HEK293 (cell line): ENCODE results near the gene AKT2.

ENCODE experiments used
- CTCF ChIA-PET: fragments of 350-600 bp; formaldehyde crosslinking; extraction: SDS; loops from one replicate; lab custom pipeline; 2021; ENCODE audit warnings: antibody characterized with exemption; lab: Yijun Ruan, JAX
- POLR2A ChIA-PET: fragments of 300-600 bp; formaldehyde crosslinking; extraction: SDS; loops from one replicate; lab custom pipeline; 2020; ENCODE audit warnings: antibody characterized with exemption, inconsistent platforms; lab: Yijun Ruan, JAX
- H3K27ac ChIP-seq: fragments of 200-500 bp; sonication (Bioruptor generic); 2 replicates; pipeline ENCODE4 v1.5.1; 2014; ENCODE audit warnings: low read depth, low read length, control low read depth, inconsistent platforms; ENCODE audit errors: extremely low read depth
- H3K36me3 ChIP-seq, 2 experiments: fragments of 200-500 bp in 1 of 2; sonication (Bioruptor generic) in 1 of 2; 1 replicate in 1 of 2; 2 replicates in 1 of 2; pipeline ENCODE4 v1.5.1; 2014 to 2017; ENCODE audit warnings: inconsistent platforms in 2 of 2, low read length in 2 of 2; ENCODE audit not compliant: control insufficient read depth in 2 of 2, insufficient read depth in 1 of 2
- H3K4me1 ChIP-seq: fragments of 200-500 bp; sonication (Bioruptor generic); 2 replicates; pipeline ENCODE4 v1.5.1; 2014; ENCODE audit warnings: mild to moderate bottlenecking, low read length, inconsistent platforms; ENCODE audit not compliant: control insufficient read depth, insufficient read depth
- H3K4me3 ChIP-seq: 2 replicates; pipeline ENCODE4 v1.5.1; 2011; ENCODE audit warnings: low read depth, mild to moderate bottlenecking, control low read depth, low read length, moderate library complexity
- H3K9me3 ChIP-seq: fragments of 200-500 bp; sonication (Bioruptor generic); 2 replicates; pipeline ENCODE4 v1.5.1; 2014; ENCODE audit warnings: low read depth, low read length, inconsistent platforms; ENCODE audit not compliant: control insufficient read depth, insufficient read depth
- HOXA7 ChIP-seq: sonication (generic); formaldehyde crosslinking; IDR thresholded peaks from 2 replicates; pipeline ENCODE4 v1.8.1; 2022; ENCODE audit warnings: missing genetic modification reagents, borderline replicate concordance
- KLF17 ChIP-seq: fragments of 450-650 bp; formaldehyde crosslinking; IDR thresholded peaks from 2 replicates; pipeline ENCODE4 v1.5.1; 2016; ENCODE audit warnings: missing biosample characterization, missing genetic modification characterization
- PATZ1 ChIP-seq: fragments of 450-650 bp; formaldehyde crosslinking; IDR thresholded peaks from 2 replicates; pipeline ENCODE4 v1.5.1; 2016; ENCODE audit warnings: missing biosample characterization, missing genetic modification characterization
- PRDM6 ChIP-seq: fragments of 450-650 bp; formaldehyde crosslinking; IDR thresholded peaks from 2 replicates; pipeline ENCODE4 v1.5.1; 2017; ENCODE audit warnings: missing biosample characterization, missing genetic modification characterization
- REST ChIP-seq: fragments of 450-650 bp; formaldehyde crosslinking; IDR thresholded peaks from 2 replicates; pipeline ENCODE4 v1.5.1; 2016; ENCODE audit warnings: missing biosample characterization, missing genetic modification characterization
- SCRT1 ChIP-seq: fragments of 450-650 bp; formaldehyde crosslinking; IDR thresholded peaks from 2 replicates; pipeline ENCODE4 v1.5.1; 2016; ENCODE audit warnings: missing biosample characterization, missing genetic modification characterization, borderline replicate concordance
- ZBTB17 ChIP-seq: fragments of 450-650 bp; formaldehyde crosslinking; IDR thresholded peaks from 2 replicates; pipeline ENCODE4 v1.5.1; 2016; ENCODE audit warnings: missing biosample characterization, missing genetic modification characterization
- ZBTB20 ChIP-seq: fragments of 450-650 bp; formaldehyde crosslinking; IDR thresholded peaks from 2 replicates; pipeline ENCODE4 v1.5.1; 2016; ENCODE audit warnings: missing biosample characterization, missing genetic modification characterization
- ZBTB8A ChIP-seq: fragments of 450-650 bp; formaldehyde crosslinking; IDR thresholded peaks from 2 replicates; pipeline ENCODE4 v1.5.1; 2016; ENCODE audit warnings: missing biosample characterization, missing genetic modification characterization
- ZNF157 ChIP-seq: fragments of 450-650 bp; formaldehyde crosslinking; IDR thresholded peaks from 2 replicates; pipeline ENCODE4 v1.5.1; 2016; ENCODE audit warnings: missing biosample characterization, missing genetic modification characterization
- ZNF214 ChIP-seq: fragments of 450-650 bp; formaldehyde crosslinking; IDR thresholded peaks from 2 replicates; pipeline ENCODE4 v1.5.1; 2017; ENCODE audit warnings: missing biosample characterization, mild to moderate bottlenecking, missing genetic modification characterization, borderline replicate concordance
- ZNF394 ChIP-seq: fragments of 450-650 bp; formaldehyde crosslinking; IDR thresholded peaks from 2 replicates; pipeline ENCODE4 v1.5.1; 2016; ENCODE audit warnings: missing biosample characterization, missing genetic modification characterization, mild to moderate bottlenecking, moderate library complexity, borderline replicate concordance
- ZNF398 ChIP-seq: fragments of 450-650 bp; formaldehyde crosslinking; IDR thresholded peaks from 2 replicates; pipeline ENCODE4 v1.5.1; 2017; ENCODE audit warnings: missing biosample characterization, missing genetic modification characterization
- ZNF514 ChIP-seq: fragments of 450-650 bp; formaldehyde crosslinking; IDR thresholded peaks from 2 replicates; pipeline ENCODE4 v1.5.1; 2016; ENCODE audit warnings: missing biosample characterization, missing genetic modification characterization
- ZNF558 ChIP-seq: fragments of 450-650 bp; formaldehyde crosslinking; IDR thresholded peaks from 2 replicates; pipeline ENCODE4 v1.5.1; 2016; ENCODE audit warnings: missing biosample characterization, missing genetic modification characterization
- ZNF600 ChIP-seq: fragments of 450-650 bp; formaldehyde crosslinking; IDR thresholded peaks from 2 replicates; pipeline ENCODE4 v1.5.1; 2016; ENCODE audit warnings: missing biosample characterization, missing genetic modification characterization
- ZNF830 ChIP-seq: fragments of 450-650 bp; IDR thresholded peaks from 2 replicates; pipeline ENCODE4 v1.5.0; 2018; ENCODE audit warnings: missing biosample characterization, missing genetic modification characterization, low read depth, mild to moderate bottlenecking, moderate library complexity
- ZSCAN30 ChIP-seq: fragments of 450-650 bp; IDR thresholded peaks from 2 replicates; pipeline ENCODE4 v1.5.1; 2018; ENCODE audit warnings: missing biosample characterization, mild to moderate bottlenecking, missing genetic modification characterization, moderate library complexity

The AKT2 gene

GRCh38 chr19:40315812-40316470 is 30.8 kb upstream of the AKT2 start (continued):
- TF ChIP-seq PRDM6 (tag by site-specific recombination) (no peak), ZNF157 (tag by site-specific recombination) (no peak), ZNF558 (tag by site-specific recombination) (no peak), PATZ1 (tag by site-specific recombination) (0 out of 2 replicates have a peak, but pooled peaks have one; percentile 30), ZNF214 (tag by site-specific recombination) (no peak), ZNF514 (no peak), ZNF398 (tag by site-specific recombination) (no peak), ZBTB20 (tag by site-specific recombination) (no peak), ZNF830 (tag by site-specific recombination) (no peak), KLF17 (tag by site-specific recombination) (no peak), ZBTB17 (0 out of 2 replicates have a peak, but pooled peaks have one; percentile 21), ZNF600 (tag by site-specific recombination) (peak; percentile 50; the same call in 1 of the 2 replicates), ZSCAN30 (tag by site-specific recombination) (no peak), ZBTB8A (no peak), SCRT1 (no peak)

GRCh38 chr19:40314656-40315055 is 29.5 kb upstream of the AKT2 start:
- Histone ChIP-seq H3K9me3 (no peaks in the 10 kb centered on the region), H3K36me3 (peaks cover 34 to 62% of the 10 kb centered on the region in 2 experiments), H3K4me1 (peaks cover 5% of the 10 kb centered on the region; the same call in 1 of the 2 replicates), H3K4me3 (no peak overlapping the region), H3K27ac (0 out of 2 replicates have a peak overlapping the region, but pooled peaks have one; percentile 22)
- ChIA-PET POLR2A (interaction anchor here (0.5 to 1.9 kb wide), 2 partner anchors 9 to 111 kb away, joined by 3 to 4 read pairs; partner anchors contain the start of gene SERTAD1), CTCF (interaction anchor here (0.7 to 4.1 kb wide), 5 partner anchors 10 to 320 kb away, joined by 3 to 61 read pairs (median 3); no protein-coding TSS in a partner anchor)
- no peak for TF ChIP-seq HOXA7 (CRISPR knock-in tag)
- peak; percentile 81 for TF ChIP-seq ZNF394
- TF ChIP-seq REST (tag by site-specific recombination): no peak
